MM.1S (cell line): ENCODE measurements around the gene PPME1.

ENCODE experiments used
- EZH2 ChIP-seq: fragments of 300-600 bp; sonication (generic); optimal IDR thresholded peaks from 2 replicates; pipeline ENCODE3; 2017; ENCODE audit warnings: low read depth, mild to moderate bottlenecking, antibody characterized with exemption, low read length, mixed read lengths
- TF ChIP-seq, protein P1 (sequence below): fragments of 300-600 bp; sonication (generic); IDR thresholded peaks from 2 replicates; pipeline ENCODE4 v1.5.1; 2016; ENCODE audit warnings: antibody characterized with exemption, low read length, mixed read lengths

DNA sequence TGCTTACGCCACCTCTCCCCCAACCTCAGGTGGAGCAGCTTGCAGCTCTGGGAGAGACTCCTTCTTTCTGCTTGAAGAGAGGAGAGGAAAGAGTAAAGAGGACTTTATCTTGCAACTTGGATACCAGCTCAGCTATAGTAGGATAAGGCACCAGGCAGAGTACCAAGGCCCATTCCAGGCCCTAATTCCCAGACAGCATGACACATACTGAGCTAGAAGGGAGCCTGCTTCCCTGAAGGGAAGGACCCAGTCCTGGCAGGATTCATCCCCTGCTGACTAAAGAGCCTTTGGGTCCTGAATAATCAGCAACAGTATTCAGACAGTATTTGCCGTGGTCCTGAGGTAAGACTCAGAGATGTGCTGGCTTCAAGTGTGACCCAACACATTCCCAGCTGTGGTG, 41.4 kb downstream of the PPME1 start:
- TF ChIP-seq, protein P1, sequence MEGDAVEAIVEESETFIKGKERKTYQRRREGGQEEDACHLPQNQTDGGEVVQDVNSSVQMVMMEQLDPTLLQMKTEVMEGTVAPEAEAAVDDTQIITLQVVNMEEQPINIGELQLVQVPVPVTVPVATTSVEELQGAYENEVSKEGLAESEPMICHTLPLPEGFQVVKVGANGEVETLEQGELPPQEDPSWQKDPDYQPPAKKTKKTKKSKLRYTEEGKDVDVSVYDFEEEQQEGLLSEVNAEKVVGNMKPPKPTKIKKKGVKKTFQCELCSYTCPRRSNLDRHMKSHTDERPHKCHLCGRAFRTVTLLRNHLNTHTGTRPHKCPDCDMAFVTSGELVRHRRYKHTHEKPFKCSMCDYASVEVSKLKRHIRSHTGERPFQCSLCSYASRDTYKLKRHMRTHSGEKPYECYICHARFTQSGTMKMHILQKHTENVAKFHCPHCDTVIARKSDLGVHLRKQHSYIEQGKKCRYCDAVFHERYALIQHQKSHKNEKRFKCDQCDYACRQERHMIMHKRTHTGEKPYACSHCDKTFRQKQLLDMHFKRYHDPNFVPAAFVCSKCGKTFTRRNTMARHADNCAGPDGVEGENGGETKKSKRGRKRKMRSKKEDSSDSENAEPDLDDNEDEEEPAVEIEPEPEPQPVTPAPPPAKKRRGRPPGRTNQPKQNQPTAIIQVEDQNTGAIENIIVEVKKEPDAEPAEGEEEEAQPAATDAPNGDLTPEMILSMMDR, result no peak
- no peak for TF ChIP-seq EZH2
